OCI-LY1 (cell line): ENCODE results near the gene RPS3.

Experiments used
- CTCF ChIP-seq: fragments of 200-600 bp; sonication (generic), shearing (Covaris generic); IDR thresholded peaks from 2 replicates; pipeline ENCODE4 v1.5.1; 2017; ENCODE audit warnings: mild to moderate bottlenecking, antibody characterized with exemption, low read length, moderate library complexity, mixed read lengths
- EZH2 ChIP-seq: fragments of 200-600 bp; sonication (generic), shearing (Covaris generic); IDR thresholded peaks from 2 replicates; pipeline ENCODE4 v1.8.0; 2017; ENCODE audit warnings: borderline replicate concordance, mixed run types, mild to moderate bottlenecking, antibody characterized with exemption, low read length, moderate library complexity, mixed read lengths

DNA sequence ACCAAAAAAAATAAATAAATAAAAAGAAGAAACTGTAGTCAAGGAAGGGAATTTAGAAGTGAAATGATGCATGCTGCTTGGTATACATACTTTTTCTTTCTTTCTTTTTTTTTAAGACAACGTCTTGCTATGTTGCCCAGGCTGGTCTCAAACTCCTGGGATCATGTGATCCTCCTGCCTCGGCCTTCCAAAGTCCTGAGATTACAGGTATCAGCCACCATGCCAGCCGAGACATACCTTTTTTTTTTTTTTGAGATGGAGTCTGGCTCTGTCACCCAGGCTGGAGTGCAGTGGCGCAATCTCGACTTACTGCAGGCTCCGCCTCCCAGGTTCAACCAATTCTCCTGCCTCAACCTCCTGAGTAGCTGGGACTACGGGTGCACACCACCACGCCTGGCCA, 26.1 kb upstream of the RPS3 start:
- TF ChIP-seq EZH2: no peak
- TF ChIP-seq CTCF: no peak
